WTC11 (cell line): ENCODE results near the gene NFATC2.

Experiments
- CREM ChIP-seq: sonication (generic); formaldehyde crosslinking; IDR thresholded peaks from 2 replicates; pipeline ENCODE4 v1.8.1; 2022; ENCODE audit warnings: mild to moderate bottlenecking, missing genetic modification reagents, moderate library complexity
- FOXP1 ChIP-seq: sonication (generic); formaldehyde crosslinking; IDR thresholded peaks from 2 replicates; pipeline ENCODE4 v1.8.0; 2022; ENCODE audit warnings: missing genetic modification reagents, mild to moderate bottlenecking, moderate library complexity, borderline replicate concordance
- HMGA2 ChIP-seq: fragments of 250-450 bp; sonication (Bioruptor Pico); IDR thresholded peaks from 2 replicates; pipeline ENCODE4 v1.4.0; 2021; ENCODE audit warnings: mild to moderate bottlenecking, moderate library complexity
- JUN ChIP-seq: sonication (generic); formaldehyde crosslinking; IDR thresholded peaks from 2 replicates; pipeline ENCODE4 v1.8.0; 2023; ENCODE audit warnings: mild to moderate bottlenecking, missing genetic modification reagents
- MXD4 ChIP-seq: fragments of 250-450 bp; sonication (Bioruptor Pico); IDR thresholded peaks from 2 replicates; pipeline ENCODE4 v1.8.0; 2021; ENCODE audit warnings: mild to moderate bottlenecking, moderate library complexity, borderline replicate concordance
- TCF7 ChIP-seq: sonication (generic); formaldehyde crosslinking; IDR thresholded peaks from 2 replicates; pipeline ENCODE4 v1.8.0; 2022; ENCODE audit warnings: mild to moderate bottlenecking, low read depth, missing genetic modification reagents, moderate library complexity
- TF ChIP-seq, protein P1 (sequence below): sonication (generic); formaldehyde crosslinking; IDR thresholded peaks from 2 replicates; pipeline ENCODE4 v1.8.1; 2022; ENCODE audit warnings: mild to moderate bottlenecking, missing genetic modification reagents, moderate library complexity, borderline replicate concordance
- TF ChIP-seq, protein P2 (sequence below): sonication (generic); formaldehyde crosslinking; IDR thresholded peaks from 2 replicates; pipeline ENCODE4 v1.8.1; 2022; ENCODE audit warnings: low read depth, mild to moderate bottlenecking, moderate library complexity, missing genetic modification reagents, borderline replicate concordance
- TF ChIP-seq, protein P3 (sequence below): fragments of 200-600 bp; IDR thresholded peaks from 2 replicates; pipeline ENCODE4 v1.8.0; 2022; ENCODE audit warnings: antibody characterized with exemption
- TF ChIP-seq, protein P4 (sequence below): sonication (generic); formaldehyde crosslinking; IDR thresholded peaks from 2 replicates; pipeline ENCODE4 v1.8.0; 2022; ENCODE audit warnings: mild to moderate bottlenecking, missing genetic modification reagents
- TF ChIP-seq, protein P5 (sequence below): sonication (generic); formaldehyde crosslinking; IDR thresholded peaks from 2 replicates; pipeline ENCODE4 v1.8.0; 2022; ENCODE audit warnings: mild to moderate bottlenecking, missing genetic modification reagents

DNA sequence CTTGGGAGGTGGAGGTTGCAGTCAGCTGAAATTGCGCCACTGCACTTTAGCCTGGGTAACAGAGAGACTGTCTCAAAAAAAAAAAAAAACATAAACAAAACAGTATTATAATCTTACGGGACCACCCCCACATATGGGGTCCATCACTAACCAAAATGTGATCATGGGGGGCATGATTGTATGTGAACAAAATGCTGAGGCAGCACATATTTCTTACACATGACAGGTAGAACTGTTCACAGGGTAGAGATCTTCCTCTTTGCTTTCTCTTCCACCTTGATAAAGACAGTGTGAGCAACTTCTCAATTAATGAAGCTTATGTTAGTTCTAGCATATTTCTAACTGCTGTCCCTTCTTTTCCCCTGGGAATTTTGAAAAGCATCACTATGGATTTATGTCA lies 24.7 kb downstream of the NFATC2 start:
- TF ChIP-seq, protein P1, sequence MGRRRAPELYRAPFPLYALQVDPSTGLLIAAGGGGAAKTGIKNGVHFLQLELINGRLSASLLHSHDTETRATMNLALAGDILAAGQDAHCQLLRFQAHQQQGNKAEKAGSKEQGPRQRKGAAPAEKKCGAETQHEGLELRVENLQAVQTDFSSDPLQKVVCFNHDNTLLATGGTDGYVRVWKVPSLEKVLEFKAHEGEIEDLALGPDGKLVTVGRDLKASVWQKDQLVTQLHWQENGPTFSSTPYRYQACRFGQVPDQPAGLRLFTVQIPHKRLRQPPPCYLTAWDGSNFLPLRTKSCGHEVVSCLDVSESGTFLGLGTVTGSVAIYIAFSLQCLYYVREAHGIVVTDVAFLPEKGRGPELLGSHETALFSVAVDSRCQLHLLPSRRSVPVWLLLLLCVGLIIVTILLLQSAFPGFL (CRISPR knock-in tag): no peak
- TF ChIP-seq JUN (no peak), MXD4 (CRISPR knock-in tag) (no peak), FOXP1 (CRISPR knock-in tag) (no peak), CREM (no peak), TCF7 (CRISPR knock-in tag) (no peak), HMGA2 (CRISPR knock-in tag) (no peak)
- TF ChIP-seq, protein P2, sequence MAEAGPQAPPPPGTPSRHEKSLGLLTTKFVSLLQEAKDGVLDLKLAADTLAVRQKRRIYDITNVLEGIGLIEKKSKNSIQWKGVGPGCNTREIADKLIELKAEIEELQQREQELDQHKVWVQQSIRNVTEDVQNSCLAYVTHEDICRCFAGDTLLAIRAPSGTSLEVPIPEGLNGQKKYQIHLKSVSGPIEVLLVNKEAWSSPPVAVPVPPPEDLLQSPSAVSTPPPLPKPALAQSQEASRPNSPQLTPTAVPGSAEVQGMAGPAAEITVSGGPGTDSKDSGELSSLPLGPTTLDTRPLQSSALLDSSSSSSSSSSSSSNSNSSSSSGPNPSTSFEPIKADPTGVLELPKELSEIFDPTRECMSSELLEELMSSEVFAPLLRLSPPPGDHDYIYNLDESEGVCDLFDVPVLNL (CRISPR knock-in tag): no peak
- TF ChIP-seq, protein P3, sequence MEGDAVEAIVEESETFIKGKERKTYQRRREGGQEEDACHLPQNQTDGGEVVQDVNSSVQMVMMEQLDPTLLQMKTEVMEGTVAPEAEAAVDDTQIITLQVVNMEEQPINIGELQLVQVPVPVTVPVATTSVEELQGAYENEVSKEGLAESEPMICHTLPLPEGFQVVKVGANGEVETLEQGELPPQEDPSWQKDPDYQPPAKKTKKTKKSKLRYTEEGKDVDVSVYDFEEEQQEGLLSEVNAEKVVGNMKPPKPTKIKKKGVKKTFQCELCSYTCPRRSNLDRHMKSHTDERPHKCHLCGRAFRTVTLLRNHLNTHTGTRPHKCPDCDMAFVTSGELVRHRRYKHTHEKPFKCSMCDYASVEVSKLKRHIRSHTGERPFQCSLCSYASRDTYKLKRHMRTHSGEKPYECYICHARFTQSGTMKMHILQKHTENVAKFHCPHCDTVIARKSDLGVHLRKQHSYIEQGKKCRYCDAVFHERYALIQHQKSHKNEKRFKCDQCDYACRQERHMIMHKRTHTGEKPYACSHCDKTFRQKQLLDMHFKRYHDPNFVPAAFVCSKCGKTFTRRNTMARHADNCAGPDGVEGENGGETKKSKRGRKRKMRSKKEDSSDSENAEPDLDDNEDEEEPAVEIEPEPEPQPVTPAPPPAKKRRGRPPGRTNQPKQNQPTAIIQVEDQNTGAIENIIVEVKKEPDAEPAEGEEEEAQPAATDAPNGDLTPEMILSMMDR: no peak
- TF ChIP-seq, protein P4, sequence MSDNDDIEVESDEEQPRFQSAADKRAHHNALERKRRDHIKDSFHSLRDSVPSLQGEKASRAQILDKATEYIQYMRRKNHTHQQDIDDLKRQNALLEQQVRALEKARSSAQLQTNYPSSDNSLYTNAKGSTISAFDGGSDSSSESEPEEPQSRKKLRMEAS (CRISPR knock-in tag): no peak
- TF ChIP-seq, protein P5, sequence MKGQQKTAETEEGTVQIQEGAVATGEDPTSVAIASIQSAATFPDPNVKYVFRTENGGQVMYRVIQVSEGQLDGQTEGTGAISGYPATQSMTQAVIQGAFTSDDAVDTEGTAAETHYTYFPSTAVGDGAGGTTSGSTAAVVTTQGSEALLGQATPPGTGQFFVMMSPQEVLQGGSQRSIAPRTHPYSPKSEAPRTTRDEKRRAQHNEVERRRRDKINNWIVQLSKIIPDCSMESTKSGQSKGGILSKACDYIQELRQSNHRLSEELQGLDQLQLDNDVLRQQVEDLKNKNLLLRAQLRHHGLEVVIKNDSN (CRISPR knock-in tag): no peak
